Ishikawa (cell line): ENCODE measurements around the gene LIX1L.

ENCODE experiments used
- CEBPB ChIP-seq: IDR thresholded peaks from 2 replicates; pipeline ENCODE4 v1.6.1; 2012
- CREB1 ChIP-seq: IDR thresholded peaks from 2 replicates; pipeline ENCODE4 v1.6.1; 2012; ENCODE audit warnings: low read depth
- EGR1 ChIP-seq: IDR thresholded peaks from 2 replicates; pipeline ENCODE4 v1.6.1; 2012
- EP300 ChIP-seq: IDR thresholded peaks from 2 replicates; pipeline ENCODE4 v1.6.1; 2012; ENCODE audit warnings: borderline replicate concordance
- FOXM1 ChIP-seq: IDR thresholded peaks from 2 replicates; pipeline ENCODE4 v1.6.1; 2012; ENCODE audit warnings: low read depth, borderline replicate concordance
- MAX ChIP-seq: IDR thresholded peaks from 2 replicates; pipeline ENCODE4 v1.6.1; 2012
- NFIC ChIP-seq: IDR thresholded peaks from 2 replicates; pipeline ENCODE4 v1.6.1; 2012
- RAD21 ChIP-seq: IDR thresholded peaks from 2 replicates; pipeline ENCODE4 v1.6.1; 2012; ENCODE audit warnings: low read depth
- REST ChIP-seq: IDR thresholded peaks from 2 replicates; pipeline ENCODE4 v1.6.1; 2012; ENCODE audit warnings: low read depth, mild to moderate bottlenecking
- TAF1 ChIP-seq: IDR thresholded peaks from 2 replicates; pipeline ENCODE4 v1.6.1; 2012; ENCODE audit warnings: low read depth, mild to moderate bottlenecking
- TCF12 ChIP-seq: IDR thresholded peaks from 2 replicates; pipeline ENCODE4 v1.6.1; 2012; ENCODE audit warnings: low read depth
- TEAD4 ChIP-seq: IDR thresholded peaks from 2 replicates; pipeline ENCODE4 v1.6.1; 2012
- USF1 ChIP-seq: IDR thresholded peaks from 2 replicates; pipeline ENCODE4 v1.6.1; 2012
- YY1 ChIP-seq: IDR thresholded peaks from 2 replicates; pipeline ENCODE4 v1.6.1; 2012; ENCODE audit warnings: low read depth
- ZBTB7A ChIP-seq: IDR thresholded peaks from 2 replicates; pipeline ENCODE4 v1.6.1; 2012; ENCODE audit warnings: low read depth

The LIX1L gene

GRCh38 chr1:145983960-145984830, 26.4 kb upstream of the LIX1L start:
- no peak for TF ChIP-seq FOXM1
- TF ChIP-seq NFIC = no peak
- no peak for TF ChIP-seq ZBTB7A
- TF ChIP-seq REST = no peak
- no peak for TF ChIP-seq TAF1
- no peak for TF ChIP-seq TCF12
- no peak for TF ChIP-seq RAD21
- no peak for TF ChIP-seq MAX
- TF ChIP-seq USF1 = no peak
- TF ChIP-seq EP300 = no peak
- no peak for TF ChIP-seq TEAD4
- no peak for TF ChIP-seq EGR1

GRCh38 chr1:145983206-145983675, 25.4 kb upstream of the LIX1L start:
- TF ChIP-seq USF1 (no peak), NFIC (no peak), EGR1 (no peak), CEBPB (no peak), EP300 (no peak), TCF12 (no peak), REST (no peak), TEAD4 (no peak), YY1 (no peak), RAD21 (no peak), CREB1 (no peak)

GRCh38 chr1:145982010-145982723, 24.4 kb upstream of the LIX1L start:
- TF ChIP-seq EGR1 (no peak), TEAD4 (no peak), ZBTB7A (no peak), REST (no peak), EP300 (no peak), NFIC (no peak), TAF1 (no peak)

- no peak for TF ChIP-seq RAD21
- TF ChIP-seq NFIC = no peak
- TF ChIP-seq FOXM1 = no peak
- no peak for TF ChIP-seq MAX
- TF ChIP-seq EGR1 = no peak
- TF ChIP-seq TAF1 = no peak
- no peak for TF ChIP-seq ZBTB7A
- TF ChIP-seq USF1 = no peak
- no peak for TF ChIP-seq REST
- TF ChIP-seq TEAD4 = no peak
Measured at GRCh38 chr1:145980457-145980994, 22.7 kb upstream of the LIX1L start.
